Skeletal muscle satellite cell (primary cell): ENCODE results near the gene CTNNA1.
"Not testable (repeated sequence)": the region's sequence is repeated elsewhere in the genome, so short reads cannot be mapped to it uniquely, and the experiment has no call there.

Experiments used
- H3K27me3 ChIP-seq: 2 replicates; pipeline ENCODE4 v1.7.0; 2013; ENCODE audit warnings: low read length; ENCODE audit not compliant: control insufficient read depth, insufficient read depth
- H3K36me3 ChIP-seq: 2 replicates; pipeline ENCODE4 v1.7.0; 2013; ENCODE audit warnings: mild to moderate bottlenecking, control low read depth, low read length; ENCODE audit not compliant: insufficient read depth
- H3K4me1 ChIP-seq: 2 replicates; pipeline ENCODE4 v1.7.0; 2013; ENCODE audit warnings: low read length; ENCODE audit not compliant: control insufficient read depth, insufficient read depth
- H3K4me2 ChIP-seq: 2 replicates; pipeline ENCODE4 v1.7.0; 2013; ENCODE audit warnings: mild to moderate bottlenecking, low read length
- H3K4me3 ChIP-seq: 2 replicates; pipeline ENCODE4 v1.7.0; 2013; ENCODE audit warnings: low read length
- H3K9ac ChIP-seq: 2 replicates; pipeline ENCODE4 v1.7.0; 2013; ENCODE audit warnings: mild to moderate bottlenecking, low read depth, low read length, moderate library complexity
- H3K9me3 ChIP-seq: replicated peaks from 2 replicates; pipeline ENCODE4 v1.7.0; 2013; ENCODE audit warnings: mild to moderate bottlenecking, control low read depth, low read length

CTNNA1 gene

GRCh38 chr5:138762110-138762509, 8.9 kb downstream of the CTNNA1 start:
- peaks cover 18% of the 10 kb centered on the region for H3K4me1 ChIP-seq
- H3K4me3 ChIP-seq, result no peak overlapping the region
- H3K9me3 ChIP-seq, result no peaks in the 10 kb centered on the region
- no peaks in the 10 kb centered on the region for H3K27me3 ChIP-seq
- H3K4me2 ChIP-seq, result peak overlapping the region; percentile 33
- no peak overlapping the region for H3K9ac ChIP-seq
- H3K36me3 ChIP-seq, result peaks cover 35% of the 10 kb centered on the region

DNA sequence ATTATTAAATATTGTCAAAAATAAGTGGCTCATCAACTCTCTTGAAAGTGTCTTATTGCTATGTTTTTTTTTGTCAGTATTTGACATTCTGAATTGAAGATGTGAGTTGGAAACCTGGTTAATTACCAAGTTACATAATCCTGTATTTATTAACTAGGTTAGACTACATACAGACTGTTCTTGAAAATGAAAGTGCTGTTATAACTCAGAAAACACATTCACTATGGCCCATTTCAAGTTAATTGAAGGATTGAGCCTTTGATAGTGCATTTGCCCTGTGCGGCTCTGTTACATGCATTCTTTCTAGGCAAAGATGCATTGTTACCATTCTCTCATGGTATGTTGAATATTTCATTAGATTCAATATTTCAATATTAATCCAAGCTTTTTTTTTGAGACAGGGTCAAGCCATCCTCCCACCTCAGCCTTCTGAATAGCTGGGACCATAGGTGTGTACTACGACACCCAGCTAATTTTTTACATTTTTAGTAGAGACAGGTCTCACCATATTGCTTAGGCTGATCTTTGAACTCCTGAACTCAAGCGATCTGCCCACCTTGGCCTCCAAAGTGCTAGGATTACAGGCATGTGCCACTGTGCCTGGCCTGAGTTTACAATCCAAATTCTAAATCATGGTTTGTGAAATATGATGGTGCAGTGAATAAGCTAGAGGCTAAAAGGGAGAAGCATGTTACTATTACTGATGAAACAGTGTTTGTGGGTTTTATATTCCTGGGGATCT, 10.0 kb downstream of the CTNNA1 start:
- H3K4me1 ChIP-seq, result peaks cover 18% of the 10 kb centered on the region
- no peak overlapping the region for H3K4me3 ChIP-seq
- H3K36me3 ChIP-seq, result peaks cover 28% of the 10 kb centered on the region
- H3K4me2 ChIP-seq, result no peak overlapping the region
- no peak overlapping the region for H3K9ac ChIP-seq
- no peaks in the 10 kb centered on the region for H3K27me3 ChIP-seq
- no peaks in the 10 kb centered on the region for H3K9me3 ChIP-seq

DNA sequence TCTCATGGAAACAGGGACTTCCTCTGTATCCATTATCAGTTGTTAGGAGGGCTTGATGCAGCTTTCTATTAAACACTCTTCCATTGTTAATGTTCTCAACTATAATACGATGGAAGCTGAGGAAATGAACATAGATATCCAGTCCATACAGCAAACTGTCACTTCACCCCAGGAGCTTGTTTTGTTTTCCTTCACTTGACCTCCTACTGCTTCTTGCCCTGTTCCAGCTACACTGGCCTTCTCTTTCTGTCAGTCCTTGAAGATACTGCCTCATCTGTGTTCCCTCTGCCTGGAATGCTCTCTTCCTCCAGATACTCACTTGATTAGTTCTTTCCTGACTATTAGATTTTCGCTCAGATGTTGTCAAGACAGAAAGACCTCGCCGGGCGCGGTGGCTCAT, 17.1 kb downstream of the CTNNA1 start:
- Histone ChIP-seq H3K4me3 (no peak overlapping the region), H3K27me3 (no peaks in the 10 kb centered on the region), H3K4me1 (no peaks in the 10 kb centered on the region), H3K36me3 (peaks cover 4% of the 10 kb centered on the region), H3K9ac (no peak overlapping the region), H3K4me2 (no peak overlapping the region), H3K9me3 (no peaks in the 10 kb centered on the region)

- Histone ChIP-seq H3K4me2 (no peak overlapping the region), H3K27me3 (no peaks in the 10 kb centered on the region), H3K4me1 (no peaks in the 10 kb centered on the region), H3K9me3 (no peaks in the 10 kb centered on the region), H3K36me3 (peaks cover 4% of the 10 kb centered on the region), H3K4me3 (no peak overlapping the region), H3K9ac (no peak overlapping the region)
These were observed 17.8 kb downstream of the CTNNA1 start for GRCh38 chr5:138770977-138771376.

DNA sequence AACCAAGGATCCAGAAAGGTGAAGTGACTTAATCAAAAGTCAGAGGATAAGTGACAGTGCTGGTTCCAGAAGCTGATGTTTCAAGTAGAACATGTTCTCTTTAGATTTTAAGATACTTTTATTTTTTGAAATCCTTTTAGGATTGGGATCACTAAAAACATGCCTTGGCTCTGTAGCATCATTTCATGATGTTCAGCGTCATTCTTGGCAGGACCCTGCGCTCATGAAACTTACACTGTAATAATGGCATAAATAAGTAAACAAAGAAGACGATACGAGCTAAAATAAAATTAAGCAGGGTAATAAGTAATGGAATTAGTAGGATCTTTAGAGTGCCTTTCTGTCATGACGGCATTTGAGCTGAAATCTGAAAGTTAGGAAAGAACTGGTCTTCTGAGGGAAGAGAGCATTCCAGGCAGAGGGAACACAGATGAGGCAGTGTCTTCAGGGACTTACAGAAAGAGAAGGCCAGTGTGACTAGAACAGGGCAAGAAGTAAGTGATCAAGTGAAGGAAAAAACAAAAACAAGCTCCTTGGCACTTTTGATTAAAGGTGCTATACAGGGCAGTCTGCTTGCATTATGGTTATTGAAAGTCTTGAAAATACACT, 19.9 kb downstream of the CTNNA1 start:
- no peaks in the 10 kb centered on the region for H3K9me3 ChIP-seq
- H3K36me3 ChIP-seq, result peaks cover 6% of the 10 kb centered on the region
- H3K27me3 ChIP-seq, result no peaks in the 10 kb centered on the region
- no peak overlapping the region for H3K9ac ChIP-seq
- H3K4me2 ChIP-seq, result no peak overlapping the region
- no peak overlapping the region for H3K4me3 ChIP-seq
- no peaks in the 10 kb centered on the region for H3K4me1 ChIP-seq

DNA sequence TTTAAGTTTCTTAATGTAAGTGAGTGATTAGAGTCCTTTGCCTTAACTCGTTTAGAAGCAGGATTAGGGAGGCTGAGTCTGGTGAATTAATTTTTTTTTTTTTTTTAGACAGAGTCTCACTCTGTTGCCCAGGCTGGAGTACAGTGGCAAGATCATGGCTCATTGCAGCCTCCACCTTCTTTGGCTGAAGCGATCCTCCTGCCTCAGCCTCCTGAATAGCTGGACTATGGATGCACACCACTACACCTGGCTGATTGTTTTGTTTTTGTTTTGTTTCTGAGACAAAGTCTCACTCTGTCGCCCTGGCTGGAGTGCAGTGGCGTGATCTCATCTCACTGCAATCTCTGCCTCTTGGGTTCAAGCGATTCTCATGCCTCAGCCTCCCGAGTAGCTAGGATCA, 20.4 kb downstream of the CTNNA1 start:
- H3K4me3 ChIP-seq, H3K4me1 ChIP-seq, H3K4me2 ChIP-seq, H3K27me3 ChIP-seq, H3K9ac ChIP-seq, H3K9me3 ChIP-seq: not testable (repeated sequence)
- H3K36me3 ChIP-seq, result peaks cover 11% of the 10 kb centered on the region

DNA sequence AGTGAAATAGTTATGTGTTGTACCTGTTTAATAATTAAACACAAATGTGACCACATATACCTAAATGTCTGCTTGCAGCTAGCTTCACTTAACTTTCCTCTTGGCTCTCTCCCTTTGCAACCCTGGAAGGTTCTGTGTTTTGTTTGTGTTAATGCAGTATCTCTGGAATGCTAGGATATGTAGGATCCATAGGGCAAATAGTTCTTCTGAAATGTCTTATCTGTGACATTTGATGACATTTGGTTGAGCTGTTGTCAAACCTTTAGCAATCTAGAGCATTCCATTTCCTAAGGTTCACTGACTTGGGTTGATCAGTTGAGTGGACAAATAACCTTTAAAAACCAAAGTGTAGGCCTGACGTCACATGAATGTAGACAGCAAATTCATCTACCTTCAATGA, 21.8 kb downstream of the CTNNA1 start:
- H3K9ac ChIP-seq, result no peak overlapping the region
- H3K4me1 ChIP-seq, result no peaks in the 10 kb centered on the region
- H3K36me3 ChIP-seq, result peaks cover 13% of the 10 kb centered on the region
- no peaks in the 10 kb centered on the region for H3K27me3 ChIP-seq
- H3K4me2 ChIP-seq, result no peak overlapping the region
- no peak overlapping the region for H3K4me3 ChIP-seq
- H3K9me3 ChIP-seq, result no peaks in the 10 kb centered on the region

GRCh38 chr5:138778234-138778633, 25.0 kb downstream of the CTNNA1 start:
- H3K27me3 ChIP-seq, result no peaks in the 10 kb centered on the region
- H3K9me3 ChIP-seq, result no peaks in the 10 kb centered on the region
- no peak overlapping the region for H3K9ac ChIP-seq
- H3K4me2 ChIP-seq, result no peak overlapping the region
- peaks cover 25% of the 10 kb centered on the region for H3K36me3 ChIP-seq
- H3K4me1 ChIP-seq, result no peaks in the 10 kb centered on the region
- H3K4me3 ChIP-seq, result no peak overlapping the region

DNA sequence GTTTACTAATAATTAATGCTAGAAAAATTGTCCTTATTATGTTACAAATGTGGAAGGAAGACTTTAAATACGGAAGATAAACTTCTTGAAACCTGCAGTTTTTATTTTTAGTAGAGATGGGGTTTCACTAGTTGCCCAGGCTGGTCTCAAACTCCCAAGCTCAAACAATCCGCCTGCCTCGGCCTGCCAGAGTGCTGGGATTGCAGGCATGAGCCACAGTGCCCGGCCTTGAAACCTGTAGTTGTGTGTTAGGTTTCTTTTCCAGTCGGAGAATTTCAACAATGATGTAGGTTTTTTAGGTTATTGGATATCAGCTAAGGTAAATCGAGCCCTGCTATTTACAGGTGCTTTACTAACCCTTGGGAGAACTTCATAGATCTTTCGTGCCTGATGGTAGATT, 30.8 kb downstream of the CTNNA1 start:
- Histone ChIP-seq H3K4me2 (no peak overlapping the region), H3K4me3 (no peak overlapping the region), H3K36me3 (peaks cover 36% of the 10 kb centered on the region), H3K9ac (no peak overlapping the region), H3K9me3 (no peaks in the 10 kb centered on the region), H3K4me1 (peaks cover 3% of the 10 kb centered on the region), H3K27me3 (no peaks in the 10 kb centered on the region)

DNA sequence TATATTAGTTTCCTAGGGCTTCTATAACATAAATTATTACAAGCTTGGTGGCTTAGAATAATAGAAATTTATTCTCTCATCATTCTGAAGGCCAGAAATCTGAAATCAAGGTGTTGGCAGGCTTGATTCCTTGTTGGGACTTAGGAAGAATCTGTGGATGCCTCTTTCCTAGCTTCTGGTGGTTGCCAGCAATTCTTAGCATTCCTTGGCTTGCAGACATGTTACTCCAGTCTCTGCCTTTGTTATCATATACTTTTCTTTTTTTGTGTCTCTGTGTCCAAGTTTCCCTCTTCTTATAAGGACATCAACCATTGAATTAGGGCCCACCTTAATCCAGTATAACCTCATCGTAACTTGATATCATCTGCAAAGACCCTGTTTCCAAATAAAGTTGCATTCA, 31.4 kb downstream of the CTNNA1 start:
- H3K9ac ChIP-seq, result no peak overlapping the region
- H3K9me3 ChIP-seq, result no peaks in the 10 kb centered on the region
- no peaks in the 10 kb centered on the region for H3K27me3 ChIP-seq
- peaks cover 37% of the 10 kb centered on the region for H3K36me3 ChIP-seq
- no peak overlapping the region for H3K4me3 ChIP-seq
- peaks cover 3% of the 10 kb centered on the region for H3K4me1 ChIP-seq
- H3K4me2 ChIP-seq, result no peak overlapping the region

DNA sequence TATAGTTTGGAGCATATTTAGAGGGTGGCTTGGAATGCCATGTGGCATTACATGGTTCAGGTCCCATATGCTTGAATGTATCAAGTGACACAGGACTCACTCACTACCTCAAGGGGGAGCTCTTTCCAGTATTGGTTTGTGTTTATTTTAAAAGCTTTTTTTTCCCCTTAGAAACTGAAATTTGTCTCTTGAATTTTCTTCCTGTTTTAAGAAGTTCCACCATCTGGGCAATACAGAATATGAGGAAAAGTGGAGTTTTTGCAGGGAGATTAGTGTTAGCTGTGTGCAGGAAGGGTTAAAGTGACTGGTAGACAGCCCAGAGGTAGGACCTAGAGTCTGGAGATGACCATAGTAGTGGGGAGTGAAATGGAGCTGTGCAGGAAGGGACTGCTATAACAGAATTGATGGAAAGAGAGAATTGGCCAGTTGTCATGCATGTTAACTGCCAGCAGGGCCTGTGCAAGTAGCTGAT, 36.6 kb downstream of the CTNNA1 start:
- no peak overlapping the region for H3K9ac ChIP-seq
- H3K36me3 ChIP-seq, result peaks cover 10% of the 10 kb centered on the region
- H3K9me3 ChIP-seq, result no peaks in the 10 kb centered on the region
- H3K4me3 ChIP-seq, result no peak overlapping the region
- H3K27me3 ChIP-seq, result no peaks in the 10 kb centered on the region
- no peak overlapping the region for H3K4me2 ChIP-seq
- peaks cover 21% of the 10 kb centered on the region for H3K4me1 ChIP-seq

GRCh38 chr5:138790684-138791083, 37.5 kb downstream of the CTNNA1 start:
- Histone ChIP-seq H3K4me2 (no peak overlapping the region), H3K4me1 (peaks cover 26% of the 10 kb centered on the region), H3K4me3 (no peak overlapping the region), H3K9ac (no peak overlapping the region), H3K9me3 (no peaks in the 10 kb centered on the region), H3K27me3 (no peaks in the 10 kb centered on the region), H3K36me3 (peaks cover 9% of the 10 kb centered on the region)
